Osteocyte (in vitro differentiated cells): ENCODE results near the gene ZNF491. TPM values are rescaled to one million over a fixed set of nuclear protein-coding genes. Genes with fewer than 3 reads are reported as not detected.

ENCODE experiments used
- DNase-seq: peaks from one replicate; pipeline ENCODE4 v3.0.0; 2021; ENCODE audit warnings: mixed read lengths; ENCODE audit not compliant: unreplicated experiment; ENCODE audit errors: extremely low spot score
- H3K27ac Mint-ChIP-seq: one replicate; pipeline ENCODE4 v1.8.0; 2021; ENCODE audit warnings: mild to moderate bottlenecking, mixed read lengths; ENCODE audit not compliant: unreplicated experiment
- H3K27me3 Mint-ChIP-seq: one replicate; pipeline ENCODE4 v1.8.0; 2021; ENCODE audit warnings: mixed read lengths; ENCODE audit not compliant: unreplicated experiment
- H3K36me3 Mint-ChIP-seq: one replicate; pipeline ENCODE4 v1.8.0; 2021; ENCODE audit warnings: mixed read lengths; ENCODE audit not compliant: unreplicated experiment
- H3K4me1 Mint-ChIP-seq: one replicate; pipeline ENCODE4 v1.8.0; 2021; ENCODE audit warnings: mixed read lengths; ENCODE audit not compliant: unreplicated experiment
- H3K4me3 Mint-ChIP-seq: one replicate; pipeline ENCODE4 v1.8.0; 2021; ENCODE audit warnings: mild to moderate bottlenecking, moderate library complexity, mixed read lengths; ENCODE audit not compliant: unreplicated experiment
- H3K9me3 Mint-ChIP-seq: one replicate; pipeline ENCODE4 v1.8.0; 2021; ENCODE audit warnings: mixed read lengths; ENCODE audit not compliant: unreplicated experiment
- total RNA-seq: library from RNA; stranded (reverse); gene quantifications from 2 replicates; pipeline ENCODE4 v1.2.1, GENCODE V29; 2021
- TF ChIP-seq, protein P1 (sequence below): fragments of 200-600 bp; sonication (generic); IDR thresholded peaks from 2 replicates; pipeline ENCODE4 v1.5.0; 2021; ENCODE audit warnings: antibody characterized with exemption, mild to moderate bottlenecking, moderate library complexity

ZNF491 gene
- total RNA-seq, 1 donor from 2014 or later: 6.2 TPM

GRCh38 chr19:11784356-11784755, 14.0 kb upstream of the ZNF491 start:
- H3K36me3 Mint-ChIP-seq: peaks cover 56% of the 10 kb centered on the region

DNA sequence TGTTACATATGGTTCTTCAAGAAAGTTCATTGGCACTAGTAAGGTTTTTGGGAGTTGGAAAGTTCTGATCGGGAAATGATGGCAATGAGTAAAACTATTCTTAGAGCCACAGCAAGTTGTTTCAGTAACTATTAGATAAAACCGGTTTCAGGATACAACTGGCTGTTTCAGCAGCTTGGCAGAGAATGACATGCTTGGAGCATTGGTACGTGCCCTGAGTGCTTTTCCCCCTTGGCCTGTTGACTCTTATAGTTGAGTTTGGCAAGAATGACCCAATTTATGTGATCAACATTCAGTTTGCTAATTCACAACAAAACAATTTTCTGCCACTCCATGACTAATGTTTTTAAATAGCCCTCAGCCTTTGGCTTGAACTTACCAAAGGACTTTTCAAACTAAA, 10.8 kb upstream of the ZNF491 start:
- Mint-ChIP-seq H3K4me1 (no peaks in the 10 kb centered on the region), H3K4me3 (no peak overlapping the region), H3K36me3 (peaks cover 35% of the 10 kb centered on the region), H3K27me3 (no peaks in the 10 kb centered on the region), H3K27ac (no peak overlapping the region), H3K9me3 (peaks cover 61% of the 10 kb centered on the region)
- TF ChIP-seq, protein P1, sequence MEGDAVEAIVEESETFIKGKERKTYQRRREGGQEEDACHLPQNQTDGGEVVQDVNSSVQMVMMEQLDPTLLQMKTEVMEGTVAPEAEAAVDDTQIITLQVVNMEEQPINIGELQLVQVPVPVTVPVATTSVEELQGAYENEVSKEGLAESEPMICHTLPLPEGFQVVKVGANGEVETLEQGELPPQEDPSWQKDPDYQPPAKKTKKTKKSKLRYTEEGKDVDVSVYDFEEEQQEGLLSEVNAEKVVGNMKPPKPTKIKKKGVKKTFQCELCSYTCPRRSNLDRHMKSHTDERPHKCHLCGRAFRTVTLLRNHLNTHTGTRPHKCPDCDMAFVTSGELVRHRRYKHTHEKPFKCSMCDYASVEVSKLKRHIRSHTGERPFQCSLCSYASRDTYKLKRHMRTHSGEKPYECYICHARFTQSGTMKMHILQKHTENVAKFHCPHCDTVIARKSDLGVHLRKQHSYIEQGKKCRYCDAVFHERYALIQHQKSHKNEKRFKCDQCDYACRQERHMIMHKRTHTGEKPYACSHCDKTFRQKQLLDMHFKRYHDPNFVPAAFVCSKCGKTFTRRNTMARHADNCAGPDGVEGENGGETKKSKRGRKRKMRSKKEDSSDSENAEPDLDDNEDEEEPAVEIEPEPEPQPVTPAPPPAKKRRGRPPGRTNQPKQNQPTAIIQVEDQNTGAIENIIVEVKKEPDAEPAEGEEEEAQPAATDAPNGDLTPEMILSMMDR: no peak
- no peak for DNase-seq

More at GRCh38 chr19:11784356-11784755, 14.0 kb upstream of the ZNF491 start:
- H3K27ac Mint-ChIP-seq: no peak overlapping the region
- no peak for DNase-seq
- no peak overlapping the region for H3K4me3 Mint-ChIP-seq
- peaks cover 55% of the 10 kb centered on the region for H3K9me3 Mint-ChIP-seq
- no peaks in the 10 kb centered on the region for H3K27me3 Mint-ChIP-seq
- TF ChIP-seq, protein P1: no peak
- no peaks in the 10 kb centered on the region for H3K4me1 Mint-ChIP-seq

- Mint-ChIP-seq H3K4me3 (no peak overlapping the region), H3K27me3 (peaks cover 2% of the 10 kb centered on the region)
- TF ChIP-seq, protein P1: no peak
Measured at GRCh38 chr19:11792942-11793341, 5.4 kb upstream of the ZNF491 start.

GRCh38 chr19:11797491-11797890, 832 bp upstream of the ZNF491 start:
- peak overlapping the region; percentile 96 for H3K27ac Mint-ChIP-seq

More at GRCh38 chr19:11792942-11793341, 5.4 kb upstream of the ZNF491 start:
- Mint-ChIP-seq H3K9me3 (peaks cover 31% of the 10 kb centered on the region), H3K36me3 (peaks cover 12% of the 10 kb centered on the region), H3K4me1 (peaks cover 7% of the 10 kb centered on the region), H3K27ac (no peak overlapping the region)
- no peak for DNase-seq

GRCh38 chr19:11806354-11807098, 8.2 kb downstream of the ZNF491 start:
- H3K27ac Mint-ChIP-seq: no peak overlapping the region
- no peaks in the 10 kb centered on the region for H3K27me3 Mint-ChIP-seq
- H3K36me3 Mint-ChIP-seq: peaks cover 62% of the 10 kb centered on the region
- no peaks in the 10 kb centered on the region for H3K4me1 Mint-ChIP-seq
- no peak for DNase-seq
- H3K9me3 Mint-ChIP-seq: peaks cover 26% of the 10 kb centered on the region
- H3K4me3 Mint-ChIP-seq: no peak overlapping the region
- TF ChIP-seq, protein P1: no peak

More at GRCh38 chr19:11797491-11797890, 832 bp upstream of the ZNF491 start:
- H3K27me3 Mint-ChIP-seq: peaks cover 2% of the 10 kb centered on the region
- TF ChIP-seq, protein P1: peak; percentile 73
- H3K36me3 Mint-ChIP-seq: peaks cover 8% of the 10 kb centered on the region
- peak overlapping the region; percentile 45 for H3K4me3 Mint-ChIP-seq
- peaks cover 3% of the 10 kb centered on the region for H3K9me3 Mint-ChIP-seq
- peak; percentile 90 for DNase-seq
- H3K4me1 Mint-ChIP-seq: peaks cover 19% of the 10 kb centered on the region
